GM13977 (cell line): Measurements from ENCODE around the gene DEFB114.

Experiments used
- DNase-seq: peaks from one replicate; pipeline ENCODE4 v3.0.0; 2012; ENCODE audit warnings: low spot score
- CTCF ChIP-seq: IDR thresholded peaks from 2 replicates; pipeline ENCODE4 v1.5.1; 2012; ENCODE audit warnings: mild to moderate bottlenecking, control low read depth; ENCODE audit not compliant: insufficient read depth; ENCODE audit errors: extremely low read depth, missing control alignments
- in situ Hi-C: fragments of 300-500 bp; cut with MboI; formaldehyde crosslinking; loops from one replicate; pipeline ENCODE4 v1.12.0; 2022; ENCODE audit warnings: low sequenced_read_pairs, low pct_unique_long_range_greater_than_20kb, mixed read lengths, inconsistent platforms; ENCODE audit not compliant: unreplicated experiment

DEFB114 gene

DNA sequence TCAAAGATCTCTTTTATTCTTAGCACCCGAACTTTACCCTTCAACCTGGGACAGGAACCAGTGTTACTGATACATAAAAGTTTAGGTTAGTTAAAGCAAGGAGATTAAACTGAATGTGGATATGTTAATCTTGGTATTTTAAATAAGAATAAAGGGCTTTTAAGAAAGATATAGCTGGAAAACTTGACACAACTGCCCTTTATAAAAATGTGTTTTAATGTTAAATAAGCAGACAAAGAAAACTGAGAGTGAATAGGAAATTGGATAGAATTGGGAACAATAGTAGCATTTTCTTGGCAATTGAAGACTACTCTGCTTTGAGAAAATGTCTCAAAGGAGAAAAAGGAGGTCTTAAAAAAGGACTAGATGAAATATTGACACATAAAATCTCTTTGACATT lies 51.8 kb downstream of the DEFB114 start:
- no peak for DNase-seq
- TF ChIP-seq CTCF, result no peak
- in situ Hi-C loops, result no loop called here

GRCh38 chr6:49911252-49911651 lies 52.7 kb downstream of the DEFB114 start:
- in situ Hi-C loops, result no loop called here
- DNase-seq, result no peak
- TF ChIP-seq CTCF, result peak; percentile 3
